Osteoblast (primary cell): Measurements from ENCODE around the gene TMEM97. TPM values are rescaled to one million over a fixed set of nuclear protein-coding genes. Genes with fewer than 3 reads are reported as not detected.

ENCODE experiments used
- DNase-seq: peaks from one replicate; pipeline ENCODE4 v3.0.0; 2011; ENCODE audit warnings: low spot score, mixed read lengths; ENCODE audit not compliant: insufficient read length; ENCODE audit errors: missing footprints
- H2AFZ ChIP-seq: 2 replicates; pipeline ENCODE4 v1.6.0; 2011; ENCODE audit warnings: mild to moderate bottlenecking, low read length
- H3K27ac ChIP-seq: 2 replicates; pipeline ENCODE4 v1.5.1; 2011; ENCODE audit warnings: mild to moderate bottlenecking, low read depth, low read length, moderate library complexity
- H3K27me3 ChIP-seq: 2 replicates; pipeline ENCODE4 v1.6.0; 2012; ENCODE audit warnings: mild to moderate bottlenecking, control low read depth, inconsistent platforms, low read length, moderate library complexity; ENCODE audit not compliant: insufficient read depth
- H3K36me3 ChIP-seq: 2 replicates; pipeline ENCODE4 v1.5.1; 2011; ENCODE audit warnings: mild to moderate bottlenecking, low read length, control low read depth, moderate library complexity; ENCODE audit not compliant: insufficient read depth
- H3K4me1 ChIP-seq: 2 replicates; pipeline ENCODE4 v1.5.1; 2011; ENCODE audit warnings: mild to moderate bottlenecking, low read length, control low read depth, moderate library complexity; ENCODE audit not compliant: insufficient read depth
- H3K4me2 ChIP-seq: 2 replicates; pipeline ENCODE4 v1.6.0; 2011; ENCODE audit warnings: mild to moderate bottlenecking, low read length; ENCODE audit not compliant: insufficient read depth
- H3K4me3 ChIP-seq: fragments of 200-600 bp; sonication (generic); 3 replicates; pipeline ENCODE4 v1.5.1; 2012; ENCODE audit warnings: mild to moderate bottlenecking, low read length, inconsistent platforms; ENCODE audit not compliant: insufficient read depth
- H3K79me2 ChIP-seq: 2 replicates; pipeline ENCODE4 v1.6.0; 2012; ENCODE audit warnings: mild to moderate bottlenecking, low read length, control low read depth, inconsistent platforms; ENCODE audit not compliant: insufficient read depth
- H3K9me3 ChIP-seq: 2 replicates; pipeline ENCODE4 v1.5.1; 2011; ENCODE audit warnings: low read depth, low read length, control low read depth
- H4K20me1 ChIP-seq: 2 replicates; pipeline ENCODE4 v1.6.0; 2012; ENCODE audit warnings: mild to moderate bottlenecking, low read length, control low read depth; ENCODE audit not compliant: insufficient read depth
- CTCF ChIP-seq: IDR thresholded peaks from 2 replicates; pipeline ENCODE4 v1.5.1; 2011; ENCODE audit warnings: mild to moderate bottlenecking, low read depth, low read length, moderate library complexity; ENCODE audit errors: extremely low read depth
- total RNA-seq: library from RNA; depleted of rRNA; stranded (reverse); fragments of >200 nt; gene quantifications from 2 replicates; pipeline ENCODE4 v1.2.3, GENCODE V29; 2012

Gene TMEM97
- total RNA-seq, 1 donor = 20.6 TPM

GRCh38 chr17:28344011-28344410, 25.0 kb downstream of the TMEM97 start:
- no peak overlapping the region for H3K27ac ChIP-seq
- H3K4me3 ChIP-seq = no peak overlapping the region
- no peak overlapping the region for H2AFZ ChIP-seq
- peaks cover 77% of the 10 kb centered on the region for H3K36me3 ChIP-seq
- H4K20me1 ChIP-seq = peaks cover 13% of the 10 kb centered on the region
- peaks cover 31% of the 10 kb centered on the region for H3K4me1 ChIP-seq
- peak; percentile 67 for DNase-seq
- no peaks in the 10 kb centered on the region for H3K9me3 ChIP-seq
- peaks cover 27% of the 10 kb centered on the region for H3K79me2 ChIP-seq
- H3K27me3 ChIP-seq = no peaks in the 10 kb centered on the region
- no peak overlapping the region for H3K4me2 ChIP-seq
- no peak for TF ChIP-seq CTCF

GRCh38 chr17:28344435-28344901, 25.5 kb downstream of the TMEM97 start:
- Histone ChIP-seq H3K9me3 (no peaks in the 10 kb centered on the region), H3K4me2 (no peak overlapping the region), H2AFZ (no peak overlapping the region), H3K27ac (no peak overlapping the region), H3K4me3 (no peak overlapping the region), H3K4me1 (peaks cover 28% of the 10 kb centered on the region), H3K36me3 (peaks cover 77% of the 10 kb centered on the region), H4K20me1 (peaks cover 11% of the 10 kb centered on the region), H3K79me2 (peaks cover 23% of the 10 kb centered on the region), H3K27me3 (no peaks in the 10 kb centered on the region)
- TF ChIP-seq CTCF = no peak
- DNase-seq = peak; percentile 39

GRCh38 chr17:28345419-28346198, 26.6 kb downstream of the TMEM97 start:
- Histone ChIP-seq H2AFZ (no peak overlapping the region), H3K36me3 (peaks cover 78% of the 10 kb centered on the region), H3K27me3 (no peaks in the 10 kb centered on the region), H4K20me1 (peaks cover 4% of the 10 kb centered on the region), H3K79me2 (peaks cover 13% of the 10 kb centered on the region), H3K4me3 (no peak overlapping the region), H3K4me1 (peaks cover 28% of the 10 kb centered on the region), H3K9me3 (no peaks in the 10 kb centered on the region), H3K27ac (peak overlapping the region; percentile 82), H3K4me2 (no peak overlapping the region)
- no peak for TF ChIP-seq CTCF
- DNase-seq = peak; percentile 74

GRCh38 chr17:28346199-28346580, 27.2 kb downstream of the TMEM97 start:
- H3K4me3 ChIP-seq = no peak overlapping the region
- H3K27me3 ChIP-seq = no peaks in the 10 kb centered on the region
- TF ChIP-seq CTCF = no peak
- H3K79me2 ChIP-seq = peaks cover 14% of the 10 kb centered on the region
- H2AFZ ChIP-seq = no peak overlapping the region
- H3K9me3 ChIP-seq = no peaks in the 10 kb centered on the region
- H3K27ac ChIP-seq = peak overlapping the region; percentile 82
- peaks cover 4% of the 10 kb centered on the region for H4K20me1 ChIP-seq
- H3K4me1 ChIP-seq = peaks cover 28% of the 10 kb centered on the region
- no peak for DNase-seq
- H3K36me3 ChIP-seq = peaks cover 82% of the 10 kb centered on the region
- peak overlapping the region; percentile 5 for H3K4me2 ChIP-seq
